ENCODE results near the gene NOL9.
"Not testable (repeated sequence)": the region's sequence is repeated elsewhere in the genome, so short reads cannot be mapped to it uniquely, and the experiment has no call there.

Gene NOL9

DNA sequence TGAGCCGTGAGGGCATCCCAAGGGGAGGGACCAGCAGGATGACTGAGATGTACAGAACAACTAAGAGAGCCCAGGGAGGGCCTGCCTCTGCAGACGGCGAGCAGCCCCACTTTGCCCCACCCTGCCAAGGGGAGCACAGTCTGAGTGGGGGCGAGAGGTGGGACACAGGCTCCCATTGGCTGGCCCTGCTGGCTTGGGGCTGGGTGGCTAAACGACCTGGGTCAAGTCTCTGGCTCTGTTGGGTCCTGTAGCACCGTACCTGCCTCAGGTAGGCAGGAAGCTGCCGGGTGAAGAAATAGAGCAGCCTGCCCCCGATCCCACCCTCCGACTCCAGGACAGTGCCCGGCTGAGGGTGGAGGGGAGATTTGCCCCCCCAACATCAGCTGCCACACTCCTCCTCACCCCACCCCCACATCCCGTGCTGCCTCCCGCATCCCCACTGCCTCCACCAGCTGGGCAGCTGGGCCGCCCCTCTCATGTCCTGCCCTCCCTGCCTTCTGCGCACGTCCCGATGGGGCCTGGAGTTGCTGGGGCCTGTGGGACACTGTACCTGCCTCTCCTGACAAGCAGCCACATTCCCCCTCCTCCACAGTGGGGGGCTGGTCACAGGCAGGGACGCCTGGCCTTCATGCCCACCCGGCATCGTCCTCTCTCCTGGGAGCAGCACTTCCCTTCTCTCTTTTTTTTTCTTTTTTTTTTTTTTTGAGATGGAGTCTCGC, 50.3 kb downstream of the NOL9 start:
- no peak for DNase-seq (ENCODE audit: low read depth, low spot score)

DNA sequence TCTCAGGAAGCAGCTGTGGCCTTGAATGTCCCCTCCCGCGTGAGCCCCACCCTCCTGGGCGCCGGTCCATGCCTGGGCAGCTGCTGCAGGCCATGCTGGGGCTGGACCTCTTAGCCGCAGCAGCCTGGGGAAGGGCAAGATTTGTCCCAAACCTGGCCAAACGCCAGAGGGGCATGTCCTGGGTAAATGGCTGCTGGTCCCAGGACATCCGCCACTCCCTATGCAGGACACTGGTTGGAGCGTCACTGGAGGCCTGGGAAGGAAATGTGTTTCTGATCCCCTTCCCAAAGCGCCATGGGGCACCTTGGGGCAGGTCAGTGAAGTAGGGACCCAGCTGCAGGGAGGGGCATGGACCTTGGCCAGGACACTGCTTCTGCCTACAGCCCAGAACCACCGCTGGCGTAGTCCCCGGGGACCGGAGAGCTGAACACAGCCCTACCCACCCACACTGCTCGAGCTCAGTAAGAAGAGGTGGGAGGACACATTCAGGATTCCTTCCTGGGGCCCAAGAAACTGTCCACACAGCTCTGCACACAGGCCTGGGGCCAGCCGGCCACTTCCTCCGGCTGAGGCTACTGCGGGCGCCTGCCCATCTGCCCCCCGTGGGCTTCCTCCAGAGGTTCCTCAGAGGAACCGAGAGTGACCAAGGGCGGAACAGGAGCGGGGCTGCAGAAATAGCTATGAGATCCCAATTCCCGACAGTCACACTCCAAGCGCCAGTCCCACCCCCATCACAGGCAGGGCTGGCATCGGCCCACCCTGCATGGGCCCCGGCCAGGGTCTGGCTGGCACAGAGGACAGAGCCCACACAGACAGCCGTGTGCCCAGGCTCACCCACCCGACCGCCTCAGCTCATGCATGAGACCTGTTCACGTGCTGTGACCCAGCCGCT, 52.1 kb downstream of the NOL9 start:
- DNase-seq (ENCODE audit: low read depth, low spot score), result no peak

DNA sequence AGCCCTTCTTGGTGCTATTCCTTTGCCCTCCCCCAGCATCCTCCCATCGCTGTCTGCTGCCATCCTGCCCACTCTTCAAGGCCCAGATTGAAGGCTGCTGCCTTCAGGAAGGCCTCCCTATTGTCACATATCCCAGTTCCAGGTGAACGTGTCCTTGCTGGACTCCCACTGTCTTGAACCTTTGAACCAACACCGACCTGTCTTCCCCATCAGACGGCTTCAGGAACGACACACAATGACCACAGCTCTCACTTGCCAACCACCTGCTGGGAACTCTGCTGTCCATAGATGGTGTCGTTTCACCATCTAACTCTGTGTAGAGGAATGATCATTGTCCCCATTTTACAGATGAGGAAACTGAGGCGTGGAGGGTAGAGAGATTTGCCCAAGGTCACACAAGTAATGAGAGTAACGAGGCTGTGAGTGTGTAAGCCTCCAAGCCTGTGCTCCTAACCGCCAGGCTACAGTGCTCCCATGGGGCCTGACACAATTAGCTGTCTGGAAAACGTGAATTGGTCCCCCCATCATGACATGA, 53.0 kb downstream of the NOL9 start:
- DNase-seq (ENCODE audit: low read depth, low spot score), result no peak

DNA sequence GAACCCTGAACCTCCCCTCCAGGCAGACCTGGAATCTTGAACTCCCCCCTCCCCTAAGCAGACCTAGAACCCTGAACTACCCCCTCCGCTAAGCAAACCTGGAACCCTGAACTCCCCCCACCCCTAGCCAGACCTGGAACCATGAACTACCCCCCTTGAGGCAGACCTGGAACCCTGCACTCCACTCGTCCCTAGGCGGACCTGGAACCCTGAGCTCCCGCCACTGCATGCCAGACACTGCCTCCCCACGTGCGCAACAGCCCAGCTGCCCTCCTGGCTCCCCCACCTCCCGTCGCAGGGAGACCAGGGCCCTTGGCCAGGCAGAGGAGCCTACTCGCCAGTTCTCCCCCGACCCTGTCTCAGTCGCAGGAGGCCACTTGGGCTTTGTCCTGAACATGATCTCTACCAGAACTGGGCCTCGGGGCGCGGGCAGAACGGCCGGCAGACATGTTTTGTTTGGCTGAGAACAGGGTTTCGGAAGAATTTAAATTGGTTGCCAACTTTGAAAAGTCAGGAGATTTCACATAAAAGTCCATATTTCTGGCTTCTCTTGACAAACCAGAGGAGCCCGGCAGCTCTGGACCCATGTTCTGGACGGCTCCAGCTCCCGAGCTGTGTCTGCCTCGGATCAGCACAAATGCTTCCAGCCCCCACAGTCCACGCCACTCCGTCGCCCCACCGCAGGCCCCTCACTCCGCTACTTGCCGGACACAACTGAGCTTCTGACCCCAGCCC, 53.6 kb downstream of the NOL9 start:
- DNase-seq (ENCODE audit: low read depth, low spot score), result no peak

DNA sequence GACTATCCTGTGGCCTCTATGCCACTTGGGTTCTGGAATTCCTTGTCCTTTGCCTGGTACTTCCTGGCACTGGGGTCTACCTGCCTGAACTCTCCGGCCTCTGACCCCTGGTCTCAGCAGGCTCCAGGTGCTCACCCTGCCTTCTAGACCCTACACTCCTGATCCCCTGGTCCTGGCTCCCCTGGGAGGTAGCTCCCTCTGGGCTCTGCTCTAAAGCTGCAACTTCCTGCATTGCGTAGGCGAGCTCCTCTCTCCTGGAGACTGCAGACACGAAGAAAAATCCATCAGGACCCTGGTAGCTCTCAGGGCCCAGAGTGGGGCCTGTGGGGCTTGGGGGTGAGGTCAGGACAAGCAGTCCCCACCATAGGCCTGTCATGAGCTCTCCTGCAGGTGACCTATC, 55.0 kb downstream of the NOL9 start:
- no peak for DNase-seq (ENCODE audit: low read depth, low spot score)

DNA sequence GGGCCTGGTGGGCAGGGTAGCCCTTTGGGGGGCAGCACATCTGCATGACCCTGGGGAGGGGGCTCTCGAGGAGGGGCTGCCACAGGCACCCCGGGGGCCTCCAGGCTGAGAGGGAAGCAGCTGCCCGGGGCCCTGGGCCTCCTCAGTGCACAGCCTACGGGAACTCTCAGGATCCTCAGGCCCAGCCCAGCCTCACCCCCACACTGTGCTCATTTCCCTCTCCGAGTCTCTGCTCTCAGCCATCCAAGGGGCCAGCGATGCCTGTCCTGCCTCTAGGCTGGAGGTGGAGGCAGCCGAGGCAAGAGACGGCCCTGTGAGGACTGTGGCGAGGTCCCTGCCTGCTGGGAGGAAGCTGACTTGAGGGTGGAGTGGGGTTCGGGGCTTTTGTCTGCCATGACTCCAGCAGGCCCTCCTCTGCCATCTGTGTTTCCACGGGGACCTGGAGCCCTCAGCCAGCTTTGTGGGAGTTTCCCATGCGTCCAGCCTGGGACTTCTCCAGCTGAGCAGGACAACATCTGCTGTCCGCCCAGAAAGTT, 55.7 kb downstream of the NOL9 start:
- no peak for DNase-seq (ENCODE audit: low read depth, low spot score)

DNA sequence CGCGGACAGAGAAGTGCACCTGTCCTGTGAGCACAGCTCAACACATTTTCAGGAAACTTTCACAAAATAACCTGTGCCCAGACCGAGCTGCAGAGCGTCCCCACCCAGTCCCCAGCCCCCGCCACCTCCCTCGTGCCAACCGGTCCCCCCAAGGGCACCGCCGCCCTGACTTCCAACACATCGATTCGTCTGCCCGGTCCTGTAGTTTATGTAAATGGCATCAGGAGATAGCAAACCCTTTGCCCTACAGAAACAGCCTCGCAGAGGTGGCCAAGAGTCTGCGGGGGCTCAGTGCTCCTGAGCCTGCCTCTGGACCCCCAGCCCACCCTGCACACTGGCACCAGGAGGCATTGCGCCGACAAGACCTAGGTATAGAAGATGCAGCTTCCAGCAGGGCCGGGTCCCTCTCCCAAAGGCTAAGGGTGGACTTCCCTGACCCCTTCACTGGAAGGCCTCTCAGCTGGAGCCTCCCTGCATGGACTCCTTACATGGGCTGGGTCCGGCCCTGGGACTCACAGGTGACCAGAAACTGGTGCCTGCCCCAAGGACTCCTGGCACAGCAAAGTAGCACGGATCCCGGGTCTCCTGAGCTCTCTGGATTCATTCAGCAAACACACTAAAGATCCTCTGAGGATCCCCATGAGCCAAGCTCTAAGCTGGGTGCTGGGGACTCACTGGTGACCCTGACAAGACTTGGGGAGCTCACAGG, 56.3 kb downstream of the NOL9 start:
- no peak for DNase-seq (ENCODE audit: low read depth, low spot score)

DNA sequence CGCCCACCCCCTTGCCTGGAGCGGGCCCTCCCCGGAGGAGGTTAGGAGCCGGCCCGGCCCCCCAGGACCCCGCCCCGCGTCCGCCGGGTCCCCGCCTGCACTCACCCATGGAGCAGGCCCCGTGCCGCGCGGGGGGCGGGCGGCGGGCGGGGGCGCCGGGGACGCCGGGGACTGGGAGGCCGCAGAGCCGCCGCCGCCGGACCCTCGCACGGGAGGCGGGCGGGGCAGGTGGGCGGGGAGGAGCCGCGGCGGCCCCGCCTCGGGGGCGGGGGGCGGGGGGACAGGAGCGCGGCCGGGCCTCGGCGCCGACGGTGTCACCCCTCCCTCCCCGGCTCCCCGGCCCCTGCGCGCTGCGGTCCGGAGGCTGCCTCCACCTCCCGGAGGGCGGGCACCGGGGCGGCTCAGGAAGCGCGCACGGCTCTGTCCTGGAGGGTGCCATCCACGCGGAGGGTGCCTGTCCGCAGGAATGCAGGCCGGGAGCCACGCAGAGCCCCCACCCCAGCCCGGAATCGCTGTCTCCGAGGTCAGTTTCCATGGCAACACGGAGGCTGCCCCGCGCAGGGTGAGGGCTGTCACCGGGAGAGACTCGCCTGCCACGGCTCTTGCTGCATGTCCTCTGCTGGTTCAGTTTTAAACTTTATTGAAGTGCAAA, 57.0 kb downstream of the NOL9 start:
- no peak for DNase-seq (ENCODE audit: low read depth, low spot score)

DNA sequence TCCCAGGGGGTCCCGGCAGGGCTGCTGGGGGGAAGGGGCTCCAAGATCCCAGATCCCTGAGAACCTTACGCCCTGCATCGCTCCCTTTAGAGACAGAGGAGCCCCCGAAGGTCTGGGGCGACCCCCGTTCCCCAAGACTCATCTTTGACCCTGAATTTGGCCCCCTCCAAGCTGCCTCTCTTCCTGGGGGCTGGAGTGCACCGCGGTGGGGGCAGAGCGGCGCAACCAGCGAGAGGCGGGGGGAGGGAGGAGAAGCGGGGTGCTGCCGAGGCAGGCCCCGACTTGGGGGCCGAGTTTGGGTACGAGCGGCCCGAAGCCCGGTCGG, 57.5 kb downstream of the NOL9 start:
- DNase-seq (ENCODE audit: low read depth, low spot score), result no peak

DNA sequence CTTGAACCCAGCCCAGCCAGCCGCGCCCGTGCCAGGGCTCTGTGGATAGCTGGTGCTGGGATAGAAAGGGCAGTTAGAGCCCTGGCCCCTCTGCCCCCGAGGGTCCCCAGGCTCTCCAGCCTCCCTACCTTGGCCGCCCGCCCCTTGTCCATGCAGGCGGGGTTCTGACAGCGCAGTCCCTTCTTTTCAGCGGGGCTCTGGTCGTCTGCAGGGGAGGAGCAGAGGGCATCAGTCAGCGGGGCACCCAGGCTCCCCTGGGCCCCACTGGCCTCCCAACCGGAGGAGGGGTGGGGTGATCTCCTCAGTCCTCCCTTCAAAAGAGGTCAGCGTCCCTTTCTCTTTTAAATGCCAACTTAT, 58.0 kb downstream of the NOL9 start:
- no peak for DNase-seq (ENCODE audit: low read depth, low spot score)

DNA sequence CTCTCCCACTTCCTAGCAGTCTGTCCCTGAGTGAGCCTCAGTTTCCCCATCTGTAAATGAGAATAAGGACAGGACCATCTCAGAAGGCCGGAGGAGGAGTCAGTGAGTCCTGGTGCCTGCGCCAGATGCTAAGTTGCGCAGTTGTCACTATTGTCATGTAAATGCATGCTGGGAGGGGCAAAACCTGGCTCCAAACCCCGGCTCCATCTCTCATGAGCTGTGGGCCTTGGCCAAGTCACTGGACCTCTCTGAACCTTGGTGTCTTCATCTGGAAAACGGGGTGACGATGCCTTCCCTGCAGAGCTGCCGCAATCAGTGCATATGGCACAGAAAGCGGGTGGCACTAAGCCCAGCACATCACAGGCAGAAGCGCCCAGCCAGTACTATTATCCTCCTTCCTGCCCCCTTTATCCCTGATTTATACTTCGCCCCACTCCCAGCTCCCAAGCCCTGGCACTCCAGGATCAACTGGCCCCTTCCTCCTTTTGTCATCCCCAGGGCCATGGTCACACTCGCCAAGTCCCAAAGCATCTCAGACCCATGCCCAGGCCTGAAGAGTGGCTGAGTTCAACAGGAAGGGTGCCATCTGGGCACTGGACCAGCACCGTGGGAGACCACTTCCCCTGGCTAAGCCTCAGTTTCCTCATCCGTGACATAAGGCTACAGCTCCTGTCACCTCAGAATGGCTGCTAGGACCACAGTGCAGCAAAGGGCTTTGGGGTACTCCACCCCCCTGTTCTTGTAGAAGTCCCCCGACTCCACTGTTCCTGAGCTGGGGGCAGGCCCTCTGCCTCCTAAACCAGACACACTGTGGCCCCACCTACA, 58.6 kb downstream of the NOL9 start:
- DNase-seq (ENCODE audit: low read depth, low spot score), result no peak

DNA sequence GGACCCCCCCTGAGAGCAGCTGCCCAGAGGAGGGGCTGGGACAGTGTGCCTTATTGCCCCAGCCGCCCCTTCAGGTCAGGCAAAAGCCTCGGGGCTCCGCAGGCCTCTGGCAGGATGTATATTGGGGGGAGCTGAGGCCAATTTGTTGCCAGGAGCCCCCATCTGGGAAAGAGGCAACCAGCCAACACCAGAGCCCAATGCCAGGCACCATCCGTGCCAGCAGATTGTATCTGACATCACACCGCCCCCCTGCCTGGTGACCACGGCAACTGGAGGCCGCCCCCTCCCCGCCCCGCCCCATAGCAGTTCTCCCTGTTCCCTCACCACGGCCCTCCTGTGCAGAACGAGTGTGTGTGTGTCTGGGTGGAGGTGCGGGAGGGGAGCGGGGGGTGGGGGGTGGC, 59.3 kb downstream of the NOL9 start:
- no peak for DNase-seq (ENCODE audit: low read depth, low spot score)

DNA sequence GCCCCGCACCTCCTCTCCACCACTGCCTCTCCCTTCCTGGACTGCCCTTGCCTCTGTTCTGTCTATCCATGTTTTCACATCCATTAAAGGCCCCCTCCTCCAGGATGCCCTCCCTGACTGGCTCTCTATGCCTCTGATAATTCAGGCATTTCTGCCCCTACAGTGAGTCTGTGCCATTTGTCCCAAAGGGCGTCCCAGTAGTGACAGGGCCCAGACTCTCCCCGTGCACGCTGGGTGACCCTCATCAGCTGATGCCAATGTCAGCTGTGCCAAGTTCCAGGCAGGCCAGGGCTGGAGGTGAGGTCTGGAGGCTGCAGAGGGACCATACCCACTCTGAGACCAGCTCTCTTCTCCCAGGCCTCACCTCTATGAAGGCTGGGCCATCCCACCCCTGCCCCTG, 59.7 kb downstream of the NOL9 start:
- DNase-seq (ENCODE audit: low read depth, low spot score), result no peak

DNA sequence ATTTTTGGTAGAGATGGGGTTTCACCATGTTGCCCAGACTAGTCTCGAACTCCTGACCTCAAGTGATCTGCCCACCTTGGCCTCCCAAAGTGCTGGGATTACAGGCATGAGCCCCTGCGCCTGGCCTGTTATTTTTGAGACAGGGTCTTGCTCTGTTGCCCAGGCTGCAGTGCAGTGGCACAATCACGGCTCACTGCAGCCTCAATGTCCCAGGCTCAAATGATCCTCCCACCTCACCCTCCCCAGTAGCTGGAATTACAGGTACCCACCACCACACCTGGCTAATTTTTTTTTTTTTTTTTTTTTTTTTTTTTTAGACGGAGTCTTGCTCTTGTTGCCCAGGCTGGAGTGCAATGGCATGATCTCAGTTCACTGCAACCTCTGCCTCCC, 60.5 kb downstream of the NOL9 start:
- DNase-seq (ENCODE audit: low read depth, low spot score), result not testable (repeated sequence)

DNA sequence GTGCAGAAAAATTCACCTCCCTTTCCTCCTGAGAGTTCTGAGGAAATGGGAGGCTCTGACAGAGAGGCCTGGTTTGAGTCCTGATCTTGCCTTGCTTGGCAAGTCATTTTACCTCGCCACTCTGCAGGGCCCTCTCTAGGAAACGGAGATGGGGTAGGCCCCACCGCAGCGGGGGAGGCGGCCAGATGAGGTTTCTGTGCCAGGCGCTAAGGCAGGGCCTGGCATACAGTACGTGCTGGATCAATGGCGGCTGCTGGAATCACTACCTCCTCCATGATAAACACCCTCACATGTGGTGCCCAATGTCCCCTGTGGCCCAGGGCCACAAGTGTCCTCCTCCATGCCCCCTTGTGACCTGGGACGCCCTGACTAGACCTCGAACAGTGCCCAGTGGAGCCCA, 62.3 kb downstream of the NOL9 start:
- DNase-seq (ENCODE audit: low read depth, low spot score), result no peak

DNA sequence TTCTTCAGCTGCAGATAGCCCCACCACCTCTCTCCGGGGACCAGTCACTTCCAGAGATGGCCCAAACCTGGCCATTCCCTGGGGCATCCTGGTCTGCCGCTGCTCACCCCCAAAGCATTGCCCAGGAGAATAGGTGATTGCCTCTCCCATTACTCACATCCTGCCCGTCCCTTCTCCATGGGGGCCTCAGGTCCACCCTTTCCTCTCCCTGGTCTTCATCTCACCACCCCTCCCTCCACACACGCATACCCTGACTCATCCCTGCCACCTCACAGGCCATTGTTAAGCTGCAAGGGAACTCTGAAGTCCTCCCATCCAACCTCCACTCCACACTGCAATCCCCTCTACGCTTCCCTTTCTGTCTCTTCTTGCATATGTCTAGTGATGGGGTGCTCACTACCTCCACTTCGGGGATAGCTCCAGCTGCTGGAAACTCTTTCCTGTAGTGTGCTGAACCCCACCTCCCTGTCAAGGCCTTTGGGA, 62.8 kb downstream of the NOL9 start, which contains the start of gene PLEKHG5:
PLEKHG5 (minus strand) TSS at position 188 of the 483 bp plus-strand sequence. CDS start 14,096 bp downstream, outside the sequence.
- no peak for DNase-seq (ENCODE audit: low read depth, low spot score)

DNA sequence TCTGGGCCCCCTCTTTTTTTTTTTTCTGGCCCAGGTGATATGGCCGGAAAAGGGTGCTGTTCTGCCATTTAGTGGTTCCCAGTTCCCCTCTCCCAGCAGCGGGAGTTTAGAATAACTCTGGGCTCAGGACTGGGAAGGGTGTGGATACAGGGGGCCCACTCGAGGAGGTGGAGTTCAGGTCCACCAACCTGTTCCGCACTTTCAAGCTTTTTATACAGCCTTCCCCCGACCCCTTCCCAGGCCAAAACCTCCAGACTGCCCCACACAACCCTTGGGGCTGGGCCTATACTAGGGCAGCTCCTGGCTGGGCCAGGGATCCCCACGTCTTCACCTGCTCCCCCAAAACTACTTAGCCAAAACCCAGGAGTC, 63.2 kb downstream of the NOL9 start:
- DNase-seq (ENCODE audit: low read depth, low spot score), result no peak

DNA sequence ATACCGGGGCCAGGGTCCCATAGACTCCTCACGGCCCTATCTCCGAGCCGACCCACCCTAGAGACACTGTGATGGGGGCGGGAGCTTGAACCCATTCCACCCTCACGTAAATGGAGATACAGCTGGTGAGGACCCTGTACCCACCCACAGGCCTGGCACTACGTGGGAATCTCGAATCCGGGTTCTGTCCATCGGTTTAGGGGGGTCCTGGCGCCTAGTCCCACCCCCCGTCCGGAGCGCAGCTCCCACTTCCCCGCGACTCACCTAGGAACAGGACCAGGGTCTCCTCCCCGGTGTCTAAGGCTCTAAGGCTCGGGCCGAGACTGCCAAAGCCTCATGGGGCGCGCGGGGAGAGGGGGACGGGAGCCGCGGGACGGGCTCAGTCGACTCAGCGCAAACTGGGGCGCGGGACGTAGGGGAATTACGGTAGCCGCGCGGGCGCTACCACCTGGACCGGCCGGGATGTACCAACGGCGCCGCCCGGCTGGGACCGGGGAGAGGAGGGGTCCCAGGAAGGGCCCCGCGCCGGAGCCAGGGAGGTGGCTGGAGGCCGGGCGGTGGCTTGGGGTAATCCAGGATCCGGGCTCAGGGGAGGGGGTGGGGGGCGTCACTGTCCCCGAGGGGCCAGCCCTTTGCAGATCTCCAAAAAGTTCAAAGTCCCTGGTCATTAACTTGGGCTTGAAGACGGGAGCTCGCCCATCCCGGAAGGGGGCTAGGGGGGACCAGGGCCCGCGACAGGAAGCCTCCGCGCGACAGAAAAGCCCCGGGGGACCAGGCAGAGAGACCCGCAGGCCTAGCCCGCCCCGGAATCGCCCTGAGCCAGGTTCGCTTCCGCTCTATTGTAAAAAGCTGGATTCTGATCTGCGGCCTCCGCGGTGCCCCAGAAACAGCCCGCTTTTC, 63.9 kb downstream of the NOL9 start:
- no peak for DNase-seq (ENCODE audit: low read depth, low spot score)

DNA sequence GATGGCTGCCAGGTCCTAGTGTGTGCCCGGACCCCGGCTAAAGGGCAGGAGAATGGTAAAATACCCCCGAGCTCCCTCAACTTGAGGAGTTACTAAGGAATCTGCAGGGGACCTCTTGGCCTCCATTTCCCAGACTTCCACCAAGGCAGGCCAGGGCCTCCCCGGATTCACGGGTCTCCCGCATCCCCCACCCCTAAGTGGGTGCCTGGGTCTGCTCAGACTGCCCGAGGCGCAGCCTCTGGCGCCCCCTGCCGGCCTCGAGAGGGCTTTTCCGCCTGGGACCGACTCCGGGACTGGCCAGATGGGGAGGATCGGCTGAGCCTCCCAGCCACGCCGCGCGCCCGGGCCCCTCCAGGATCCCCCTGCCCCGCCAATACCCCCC, 64.5 kb downstream of the NOL9 start:
- peak; percentile 56 for DNase-seq (ENCODE audit: low read depth, low spot score)
